Measurements from ENCODE around the gene ZNRF2.

The ZNRF2 gene

GRCh38 chr7:30403477-30403876, 119.1 kb downstream of the ZNRF2 start:
- no peak for DNase-seq (ENCODE audit: low read depth in 2 of 2, low spot score in 1 of 2)

GRCh38 chr7:30405179-30405578, 120.8 kb downstream of the ZNRF2 start:
- no peak for DNase-seq (ENCODE audit: low read depth in 2 of 2, low spot score in 1 of 2)

GRCh38 chr7:30406664-30407425, 122.4 kb downstream of the ZNRF2 start:
- DNase-seq (ENCODE audit: low read depth in 2 of 2, low spot score in 1 of 2) = no peak

- no peak for DNase-seq (ENCODE audit: low read depth in 2 of 2, low spot score in 1 of 2)
These were observed 126.8 kb downstream of the ZNRF2 start for GRCh38 chr7:30411173-30411572.

GRCh38 chr7:30411897-30412296, 127.5 kb downstream of the ZNRF2 start:
- no peak for DNase-seq (ENCODE audit: low read depth in 2 of 2, low spot score in 1 of 2)

GRCh38 chr7:30412782-30413504, 128.5 kb downstream of the ZNRF2 start:
- DNase-seq (ENCODE audit: low read depth in 2 of 2, low spot score in 1 of 2) = no peak

- no peak for DNase-seq (ENCODE audit: low read depth in 2 of 2, low spot score in 1 of 2)
These were observed 129.5 kb downstream of the ZNRF2 start for GRCh38 chr7:30413864-30414263.

Data from stimulated activated CD8-positive, alpha-beta memory T cell treated with anti-CD3 and anti-CD28 coated beads, Interleukin-4, amount 100 ng/mL, for 4 hours (primary cell).